Ishikawa (cell line): ENCODE measurements around the gene PANK3.

Experiments used
- EP300 ChIP-seq: IDR thresholded peaks from 2 replicates; pipeline ENCODE4 v1.6.1; 2012; ENCODE audit warnings: borderline replicate concordance
- FOXM1 ChIP-seq: IDR thresholded peaks from 2 replicates; pipeline ENCODE4 v1.6.1; 2012; ENCODE audit warnings: low read depth, borderline replicate concordance
- RAD21 ChIP-seq: IDR thresholded peaks from 2 replicates; pipeline ENCODE4 v1.6.1; 2012; ENCODE audit warnings: low read depth
- TAF1 ChIP-seq: IDR thresholded peaks from 2 replicates; pipeline ENCODE4 v1.6.1; 2012; ENCODE audit warnings: low read depth, mild to moderate bottlenecking
- TEAD4 ChIP-seq: IDR thresholded peaks from 2 replicates; pipeline ENCODE4 v1.6.1; 2012
- ZBTB7A ChIP-seq: IDR thresholded peaks from 2 replicates; pipeline ENCODE4 v1.6.1; 2012; ENCODE audit warnings: low read depth
- TF ChIP-seq, protein P1 (sequence below): IDR thresholded peaks from 2 replicates; pipeline ENCODE4 v1.6.1; 2012; ENCODE audit warnings: low read depth, mild to moderate bottlenecking
- TF ChIP-seq, protein P2 (sequence below): IDR thresholded peaks from 2 replicates; pipeline ENCODE4 v1.6.1; 2012
- TF ChIP-seq, protein P3 (sequence below): IDR thresholded peaks from 2 replicates; pipeline ENCODE4 v1.6.1; 2012

- TF ChIP-seq TAF1 (no peak), ZBTB7A (no peak), TEAD4 (no peak), EP300 (no peak), FOXM1 (no peak), RAD21 (no peak)
- TF ChIP-seq, protein P1, sequence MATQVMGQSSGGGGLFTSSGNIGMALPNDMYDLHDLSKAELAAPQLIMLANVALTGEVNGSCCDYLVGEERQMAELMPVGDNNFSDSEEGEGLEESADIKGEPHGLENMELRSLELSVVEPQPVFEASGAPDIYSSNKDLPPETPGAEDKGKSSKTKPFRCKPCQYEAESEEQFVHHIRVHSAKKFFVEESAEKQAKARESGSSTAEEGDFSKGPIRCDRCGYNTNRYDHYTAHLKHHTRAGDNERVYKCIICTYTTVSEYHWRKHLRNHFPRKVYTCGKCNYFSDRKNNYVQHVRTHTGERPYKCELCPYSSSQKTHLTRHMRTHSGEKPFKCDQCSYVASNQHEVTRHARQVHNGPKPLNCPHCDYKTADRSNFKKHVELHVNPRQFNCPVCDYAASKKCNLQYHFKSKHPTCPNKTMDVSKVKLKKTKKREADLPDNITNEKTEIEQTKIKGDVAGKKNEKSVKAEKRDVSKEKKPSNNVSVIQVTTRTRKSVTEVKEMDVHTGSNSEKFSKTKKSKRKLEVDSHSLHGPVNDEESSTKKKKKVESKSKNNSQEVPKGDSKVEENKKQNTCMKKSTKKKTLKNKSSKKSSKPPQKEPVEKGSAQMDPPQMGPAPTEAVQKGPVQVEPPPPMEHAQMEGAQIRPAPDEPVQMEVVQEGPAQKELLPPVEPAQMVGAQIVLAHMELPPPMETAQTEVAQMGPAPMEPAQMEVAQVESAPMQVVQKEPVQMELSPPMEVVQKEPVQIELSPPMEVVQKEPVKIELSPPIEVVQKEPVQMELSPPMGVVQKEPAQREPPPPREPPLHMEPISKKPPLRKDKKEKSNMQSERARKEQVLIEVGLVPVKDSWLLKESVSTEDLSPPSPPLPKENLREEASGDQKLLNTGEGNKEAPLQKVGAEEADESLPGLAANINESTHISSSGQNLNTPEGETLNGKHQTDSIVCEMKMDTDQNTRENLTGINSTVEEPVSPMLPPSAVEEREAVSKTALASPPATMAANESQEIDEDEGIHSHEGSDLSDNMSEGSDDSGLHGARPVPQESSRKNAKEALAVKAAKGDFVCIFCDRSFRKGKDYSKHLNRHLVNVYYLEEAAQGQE, result no peak
- TF ChIP-seq, protein P2, sequence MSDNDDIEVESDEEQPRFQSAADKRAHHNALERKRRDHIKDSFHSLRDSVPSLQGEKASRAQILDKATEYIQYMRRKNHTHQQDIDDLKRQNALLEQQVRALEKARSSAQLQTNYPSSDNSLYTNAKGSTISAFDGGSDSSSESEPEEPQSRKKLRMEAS, result no peak
- TF ChIP-seq, protein P3, sequence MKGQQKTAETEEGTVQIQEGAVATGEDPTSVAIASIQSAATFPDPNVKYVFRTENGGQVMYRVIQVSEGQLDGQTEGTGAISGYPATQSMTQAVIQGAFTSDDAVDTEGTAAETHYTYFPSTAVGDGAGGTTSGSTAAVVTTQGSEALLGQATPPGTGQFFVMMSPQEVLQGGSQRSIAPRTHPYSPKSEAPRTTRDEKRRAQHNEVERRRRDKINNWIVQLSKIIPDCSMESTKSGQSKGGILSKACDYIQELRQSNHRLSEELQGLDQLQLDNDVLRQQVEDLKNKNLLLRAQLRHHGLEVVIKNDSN, result peak; percentile 34; the same call in 1 of the 2 replicates
These were observed 48.5 kb downstream of the PANK3 start for GRCh38 chr5:168530621-168531150.
